Measurements from ENCODE around the gene BIRC5.

- TF ChIP-seq POU2F2 (IDR thresholded peaks at IDR 0.05; ENCODE audit: low read depth, low read length) (no peak), POLR2AphosphoS5 (IDR thresholded peaks at IDR 0.05; ENCODE audit: low read depth, low read length) (no peak), POLR2A (IDR thresholded peaks at IDR 0.05; ENCODE audit: low read depth, low read length) (no peak), SPI1 (IDR thresholded peaks at IDR 0.05; ENCODE audit: low read depth, low read length) (no peak)
Measured at GRCh38 chr17:78241277-78242023, 27.4 kb downstream of the BIRC5 start.
